ENCODE measurements around the gene C9orf72. TPM values are rescaled to one million over a fixed set of nuclear protein-coding genes. Genes with fewer than 3 reads are reported as not detected.

C9orf72 gene
- total and polyA plus RNA-seq, 9 of the 15 experiments (the other 6 are each of a cell fraction or from before 2014, with no cell fraction given), result 2.3 to 7.3 (median 4.1) TPM

GRCh38 chr9:27572566-27572917 lies 739 bp downstream of the C9orf72 start:
- no peaks in the 10 kb centered on the region for H3K36me3 ChIP-seq (ENCODE audit: control insufficient read depth, insufficient read depth, low read length)
- 0% methylated on average over 4 of the region's 6 CpGs for WGBS (ENCODE audit: insufficient coverage, low coverage, missing lambda C conversion rate)
- H3K4me2 ChIP-seq (ENCODE audit: insufficient read depth, low read length), result peak overlapping the region; percentile 77
- peak in 3 of 4 experiments; percentile 1 to 32 (median 9) for DNase-seq (ENCODE audit: extremely low read depth in 1 of 4, low spot score in 3 of 4)
- TF ChIP-seq MCM2 (IDR thresholded peaks at IDR 0.05; ENCODE audit: low read depth) (no peak), NFE2 (IDR thresholded peaks at IDR 0.05; ENCODE audit: low read depth) (0 out of 2 replicates have a peak, but pooled peaks have one; percentile 8), SOX6 (IDR thresholded peaks at IDR 0.05) (peak; percentile 44; the same call in 1 of the 2 replicates), KDM1A (IDR thresholded peaks at IDR 0.05) (0 out of 4 replicates have a peak, but pooled peaks have one; percentile 17 to 29), HIVEP1 (CRISPR knock-in tag; IDR thresholded peaks at IDR 0.05) (no peak), CTBP1 (IDR thresholded peaks at IDR 0.05; ENCODE audit: borderline replicate concordance) (peak; percentile 23; the same call in 1 of the 2 replicates)
- peak; percentile 49 for ATAC-seq
- no peaks in the 10 kb centered on the region for H4K20me1 ChIP-seq (replicated peaks; ENCODE audit: control insufficient read depth, insufficient read depth, low read length)
- FAIRE-seq, result no peak
- no peaks in the 10 kb centered on the region for H3K9me1 ChIP-seq (ENCODE audit: control insufficient read depth, insufficient read depth, low read length)
- H3K9ac ChIP-seq (ENCODE audit: insufficient read depth in 1 of 2, low read depth in 2 of 2, low read length in 2 of 2), result peak overlapping the region; percentile 34 to 86; a peak in 3 of 4 replicates
- peak overlapping the region; percentile 50 for H3K4me3 ChIP-seq
- H3K27me3 ChIP-seq (ENCODE audit: control insufficient read depth in 2 of 2, insufficient read depth in 2 of 2, low read length in 2 of 2), result no peaks in the 10 kb centered on the region
- intact Hi-C loops (cut with micrococcal nuclease) (no loop called here), in situ Hi-C loops (cut with MboI) (no loop called here)
- TSS peak; percentile 67 for BruUV-seq (replicated peaks)
- H2AFZ ChIP-seq (ENCODE audit: low read depth, low read length), result 0 out of 2 replicates have a peak overlapping the region, but pooled peaks have one; percentile 45
- no peaks in the 10 kb centered on the region; a peak in 1 of 5 replicates for H3K4me1 ChIP-seq (replicated peaks in 1 of 2; ENCODE audit: control insufficient read depth in 2 of 2, insufficient read depth in 2 of 2, low read length in 2 of 2)
- no peaks in the 10 kb centered on the region for H3K9me3 ChIP-seq (replicated peaks; ENCODE audit: control insufficient read depth, insufficient read depth, low read depth, low read length)
- POLR2A ChIA-PET, result no interaction called here
- H3K27ac ChIP-seq (ENCODE audit: extremely low read depth, low read depth, low read length), result 0 out of 3 replicates have a peak overlapping the region, but pooled peaks have one; percentile 48
- H3K79me2 ChIP-seq (ENCODE audit: control insufficient read depth, insufficient read depth, low read length), result no peaks in the 10 kb centered on the region
- CTCF ChIA-PET (ENCODE audit: low intra/inter-chr PET ratio), result no interaction called here

- Histone ChIP-seq H3K4me2 (ENCODE audit: insufficient read depth, low read length) (no peak overlapping the region; the same call in 1 of the 2 replicates), H3K4me1 (replicated peaks in 1 of 2; ENCODE audit: control insufficient read depth in 2 of 2, insufficient read depth in 2 of 2, low read length in 2 of 2) (no peaks in the 10 kb centered on the region; a peak in 1 of 5 replicates), H3K27me3 (ENCODE audit: control insufficient read depth in 2 of 2, insufficient read depth in 2 of 2, low read length in 2 of 2) (no peaks in the 10 kb centered on the region), H3K4me3 (no peak overlapping the region), H3K36me3 (ENCODE audit: control insufficient read depth, insufficient read depth, low read length) (no peaks in the 10 kb centered on the region), H4K20me1 (replicated peaks; ENCODE audit: control insufficient read depth, insufficient read depth, low read length) (no peaks in the 10 kb centered on the region), H3K9me3 (replicated peaks; ENCODE audit: control insufficient read depth, insufficient read depth, low read depth, low read length) (no peaks in the 10 kb centered on the region), H2AFZ (ENCODE audit: low read depth, low read length) (no peak overlapping the region), H3K9ac (ENCODE audit: insufficient read depth in 1 of 2, low read depth in 2 of 2, low read length in 2 of 2) (no peak overlapping the region), H3K79me2 (ENCODE audit: control insufficient read depth, insufficient read depth, low read length) (no peaks in the 10 kb centered on the region), H3K27ac (ENCODE audit: extremely low read depth, low read depth, low read length) (no peak overlapping the region), H3K9me1 (ENCODE audit: control insufficient read depth, insufficient read depth, low read length) (no peaks in the 10 kb centered on the region)
- POLR2A ChIA-PET, result no interaction called here
- no TSS peak for BruUV-seq (replicated peaks)
- intact Hi-C loops (cut with micrococcal nuclease) (no loop called here), in situ Hi-C loops (cut with MboI) (no loop called here)
- CTCF ChIA-PET (ENCODE audit: low intra/inter-chr PET ratio), result no interaction called here
- DNase-seq (ENCODE audit: extremely low read depth in 1 of 4, low spot score in 3 of 4) (no peak), ATAC-seq (no peak), FAIRE-seq (no peak)
- WGBS (ENCODE audit: insufficient coverage, low coverage, missing lambda C conversion rate), result 18% methylated on average over 2 of the region's 3 CpGs
- TF ChIP-seq MCM3 (IDR thresholded peaks at IDR 0.05) (no peak), OTX1 (CRISPR knock-in tag; IDR thresholded peaks at IDR 0.05) (no peak), ZNF277 (CRISPR knock-in tag; IDR thresholded peaks at IDR 0.05; ENCODE audit: borderline replicate concordance) (no peak), CLOCK (CRISPR knock-in tag; IDR thresholded peaks at IDR 0.05; ENCODE audit: borderline replicate concordance) (no peak), ZNF124 (CRISPR knock-in tag; IDR thresholded peaks at IDR 0.05) (no peak), ZNF780A (CRISPR knock-in tag; IDR thresholded peaks at IDR 0.05) (no peak), PTRF (tag; IDR thresholded peaks at IDR 0.05) (no peak), ZNF408 (CRISPR knock-in tag; IDR thresholded peaks at IDR 0.05; ENCODE audit: low read depth) (no peak), POLR2H (tag; IDR thresholded peaks at IDR 0.05; ENCODE audit: low read depth) (no peak)
Observed at GRCh38 chr9:27572061-27572460, 1.2 kb downstream of the C9orf72 start.

Data from K562 (cell line).